HG03354 (cell line): ENCODE measurements around the gene IQGAP2.
"Not testable (repeated sequence)": the region's sequence is repeated elsewhere in the genome, so short reads cannot be mapped to it uniquely, and the experiment has no call there.

Source experiments
- ATAC-seq: cut with Tn5 transposase; IDR thresholded peaks from one replicate; pipeline ENCODE4 v1.9.1; 2021; ENCODE audit warnings: mild to moderate bottlenecking; ENCODE audit not compliant: unreplicated experiment, poor library complexity, severe bottlenecking

The IQGAP2 gene

DNA sequence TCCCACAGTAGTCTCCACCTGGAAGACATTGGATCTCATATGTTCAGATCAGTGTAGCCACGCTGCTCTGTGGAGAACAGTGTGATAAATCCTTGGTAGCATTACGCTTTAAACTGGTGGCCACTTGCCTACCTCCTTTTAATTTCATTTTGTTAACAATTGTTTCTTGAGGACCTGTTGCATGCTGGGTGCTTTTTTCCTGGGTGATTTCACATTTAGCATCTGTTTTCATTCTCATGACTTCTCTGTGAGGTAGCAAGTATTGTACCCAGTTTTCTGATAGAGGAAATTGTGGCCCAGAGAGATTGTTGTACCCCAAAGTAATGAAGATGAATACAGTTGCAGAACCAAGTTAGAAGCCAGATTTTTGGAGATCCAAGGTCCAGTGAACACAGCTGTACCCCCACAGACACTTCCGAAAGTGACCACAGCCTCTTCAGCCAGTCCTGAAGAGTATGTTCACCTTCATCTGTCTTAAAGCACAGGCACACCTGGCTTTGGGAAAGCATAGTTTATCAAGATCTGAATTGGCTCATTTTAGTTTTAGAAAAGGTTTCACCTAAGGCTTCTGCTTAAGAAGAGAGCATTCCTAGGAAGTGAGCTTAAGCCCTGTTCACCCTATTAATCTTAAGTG lies 144.9 kb downstream of the IQGAP2 start:
- ATAC-seq: peak; percentile 17

DNA sequence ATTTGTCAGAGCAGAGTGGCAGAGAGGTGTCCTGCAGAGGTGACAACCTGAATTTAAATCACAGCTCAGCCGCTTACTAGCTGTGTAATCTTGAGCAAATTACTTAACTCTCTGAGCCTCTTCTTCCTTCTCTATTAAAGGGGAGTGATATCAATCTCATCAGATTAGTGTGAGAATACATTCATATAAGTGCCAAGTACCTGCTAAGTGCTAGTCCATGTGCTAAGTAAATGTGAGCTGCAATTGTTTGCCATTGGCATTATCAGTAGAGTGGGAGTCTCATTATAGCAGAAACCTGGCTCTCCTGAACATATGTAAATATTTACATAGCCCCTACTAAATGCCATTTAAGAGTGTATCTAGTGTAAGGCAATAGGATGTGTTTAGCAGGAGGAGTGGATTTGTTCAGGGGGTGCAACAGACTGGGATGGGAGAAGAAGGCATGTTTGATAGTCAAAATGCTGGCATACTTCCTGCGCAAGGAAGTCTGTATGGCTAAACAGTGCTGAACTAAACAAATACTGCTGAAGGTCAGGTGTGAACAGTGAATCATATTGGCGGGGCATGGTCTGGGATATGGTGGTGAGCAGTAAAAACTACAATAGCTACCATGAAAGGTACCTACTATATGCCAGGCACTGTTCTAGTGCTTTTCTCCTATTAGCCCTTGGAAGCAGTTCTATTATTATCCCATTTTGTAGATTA lies 145.6 kb downstream of the IQGAP2 start:
- ATAC-seq: no peak

GRCh38 chr5:76550881-76551280 lies 147.8 kb downstream of the IQGAP2 start:
- not testable (repeated sequence) for ATAC-seq

DNA sequence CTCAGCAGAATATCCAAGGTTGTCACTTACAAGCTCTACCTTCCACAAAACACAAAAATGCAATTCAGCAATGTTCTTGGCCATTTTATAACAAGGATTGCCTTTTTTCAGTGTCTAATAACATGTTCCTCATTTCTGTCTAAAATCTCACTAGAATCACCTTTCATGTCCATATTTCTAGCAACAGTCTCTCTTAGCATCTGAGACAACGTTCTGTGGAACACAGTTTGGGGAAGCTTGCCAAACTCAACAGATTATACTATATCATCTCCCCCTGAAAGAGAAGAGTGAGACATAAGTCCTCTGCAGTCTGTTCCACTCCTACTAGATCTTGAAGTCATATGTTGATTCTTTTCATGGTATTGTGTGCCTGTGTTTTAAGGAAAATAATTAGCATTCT lies 149.5 kb downstream of the IQGAP2 start:
- ATAC-seq: no peak

DNA sequence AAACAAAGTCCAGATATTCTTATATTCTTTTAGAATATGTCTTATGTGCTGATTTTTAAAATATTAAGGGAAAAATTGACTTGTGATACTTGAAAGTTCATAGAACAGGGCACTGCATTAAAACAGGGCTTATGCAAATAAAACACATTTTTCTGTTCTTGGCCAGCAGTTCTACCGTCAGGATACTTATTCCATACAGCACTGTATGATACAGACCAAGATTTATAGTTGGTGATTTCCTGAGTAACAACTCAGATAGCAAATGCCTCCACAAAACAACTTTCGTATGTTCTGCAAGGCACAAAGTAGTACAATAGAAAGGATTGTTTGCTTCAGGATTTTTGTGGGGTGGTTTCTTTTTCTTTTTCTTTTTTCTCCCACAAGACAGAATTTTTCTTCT lies 150.2 kb downstream of the IQGAP2 start:
- no peak for ATAC-seq

GRCh38 chr5:76555114-76555513 lies 152.0 kb downstream of the IQGAP2 start:
- no peak for ATAC-seq

- no peak for ATAC-seq
Observed at GRCh38 chr5:76555717-76556116, 152.6 kb downstream of the IQGAP2 start.

- peak; percentile 98 for ATAC-seq
Observed at GRCh38 chr5:76556511-76557221, 153.6 kb downstream of the IQGAP2 start.

DNA sequence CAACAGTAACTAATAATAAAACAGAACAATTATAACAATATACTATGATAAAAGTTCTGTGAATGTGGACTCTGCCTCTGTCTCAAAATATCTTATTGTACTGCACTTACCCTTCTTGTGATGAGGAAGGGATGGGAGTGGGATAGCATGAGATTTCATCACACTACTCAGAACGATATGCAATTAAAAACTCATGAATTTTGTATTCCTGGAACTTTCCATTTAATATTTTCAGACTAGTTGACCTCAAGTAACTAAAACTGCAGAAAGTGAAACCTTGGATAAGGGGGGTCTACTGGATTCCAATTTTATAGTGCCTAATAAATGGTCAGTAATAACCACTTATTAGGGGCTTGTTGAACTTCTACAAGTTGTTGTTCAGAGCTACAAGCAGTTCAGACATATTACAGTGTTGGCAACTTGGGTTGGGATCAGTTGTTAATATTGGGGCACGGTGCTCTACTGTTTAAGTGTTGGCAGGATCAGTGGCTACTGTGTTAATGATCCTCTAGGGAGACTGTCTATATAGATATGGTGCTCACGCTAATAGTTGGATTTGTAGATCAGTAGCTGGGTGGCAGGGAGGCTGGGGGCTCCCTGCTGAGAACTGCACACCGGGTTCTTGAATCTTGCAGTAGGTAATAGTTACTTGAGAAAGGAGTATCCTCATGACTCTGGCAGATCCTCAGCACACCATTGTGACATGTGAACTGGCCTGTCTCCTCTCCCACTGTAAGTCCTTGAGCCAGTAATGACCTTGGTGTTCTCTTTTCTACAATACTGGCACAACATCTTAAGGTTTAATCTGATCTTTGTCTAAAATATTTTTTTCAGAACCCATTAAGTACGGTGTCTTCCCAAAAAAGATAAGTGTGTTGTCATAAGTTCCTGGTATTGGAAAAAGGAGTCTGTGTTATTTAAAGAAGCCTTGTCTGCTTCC lies 158.1 kb downstream of the IQGAP2 start:
- ATAC-seq: no peak

DNA sequence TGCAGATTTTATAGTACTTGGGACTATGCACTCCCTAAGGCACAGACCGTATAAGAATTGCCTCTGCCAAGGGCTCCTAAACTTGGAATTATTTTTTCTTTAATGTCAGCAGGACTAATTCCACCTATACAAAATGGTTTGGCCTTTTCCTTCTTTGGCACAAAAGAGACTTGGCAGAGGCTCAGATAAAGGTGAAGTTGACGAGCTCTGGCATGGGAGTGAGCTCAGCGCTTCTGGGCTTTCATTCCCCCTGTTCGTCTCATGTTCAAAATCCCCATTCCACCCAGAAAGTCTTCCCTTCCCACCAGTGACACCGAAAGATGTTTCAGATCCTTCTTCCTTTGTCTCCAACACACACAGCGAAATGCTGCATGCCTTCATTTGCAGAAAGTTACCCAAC lies 158.9 kb downstream of the IQGAP2 start:
- no peak for ATAC-seq

DNA sequence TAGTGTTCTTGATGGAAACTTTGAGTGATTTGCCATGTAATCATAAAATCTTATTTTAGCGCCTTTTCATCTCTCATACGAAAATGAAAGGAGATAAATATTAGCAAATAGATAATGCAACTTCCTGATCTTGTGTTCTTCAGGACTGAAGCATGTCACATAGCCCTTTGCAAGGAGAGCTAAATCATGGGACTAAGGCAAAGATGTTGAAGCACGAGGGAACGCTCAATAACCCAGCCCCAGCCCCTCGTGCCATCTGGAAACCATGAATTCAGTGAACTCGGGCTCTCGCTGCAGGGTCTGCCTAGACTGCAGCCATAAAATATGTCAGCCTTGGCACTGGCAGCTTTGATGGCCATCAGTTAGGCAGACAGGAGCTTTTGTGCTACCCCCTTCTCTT lies 161.9 kb downstream of the IQGAP2 start:
- ATAC-seq: no peak

GRCh38 chr5:76570153-76570552 lies 167.1 kb downstream of the IQGAP2 start:
- ATAC-seq: no peak

DNA sequence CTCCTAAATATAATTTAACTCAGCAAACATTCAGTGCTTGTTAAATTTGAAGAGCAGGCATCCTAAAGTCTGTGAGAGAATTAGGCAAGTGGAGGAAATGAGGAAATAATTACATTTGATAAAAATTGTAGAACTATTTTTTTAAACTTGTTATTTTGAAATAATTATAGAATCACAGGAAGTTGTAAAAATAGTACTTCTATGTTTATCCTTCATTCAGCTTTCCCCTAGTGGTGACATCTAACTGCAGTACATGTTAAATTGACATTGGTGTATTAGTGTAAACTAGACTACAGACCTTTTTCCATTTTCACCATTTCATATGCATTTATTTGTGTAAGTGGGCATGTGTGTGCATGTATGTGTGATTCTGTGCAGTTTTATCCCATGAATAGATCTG lies 168.5 kb downstream of the IQGAP2 start:
- no peak for ATAC-seq

GRCh38 chr5:76576450-76576849 lies 173.4 kb downstream of the IQGAP2 start:
- ATAC-seq: no peak

- no peak for ATAC-seq
Observed at GRCh38 chr5:76576996-76577395, 173.9 kb downstream of the IQGAP2 start.

DNA sequence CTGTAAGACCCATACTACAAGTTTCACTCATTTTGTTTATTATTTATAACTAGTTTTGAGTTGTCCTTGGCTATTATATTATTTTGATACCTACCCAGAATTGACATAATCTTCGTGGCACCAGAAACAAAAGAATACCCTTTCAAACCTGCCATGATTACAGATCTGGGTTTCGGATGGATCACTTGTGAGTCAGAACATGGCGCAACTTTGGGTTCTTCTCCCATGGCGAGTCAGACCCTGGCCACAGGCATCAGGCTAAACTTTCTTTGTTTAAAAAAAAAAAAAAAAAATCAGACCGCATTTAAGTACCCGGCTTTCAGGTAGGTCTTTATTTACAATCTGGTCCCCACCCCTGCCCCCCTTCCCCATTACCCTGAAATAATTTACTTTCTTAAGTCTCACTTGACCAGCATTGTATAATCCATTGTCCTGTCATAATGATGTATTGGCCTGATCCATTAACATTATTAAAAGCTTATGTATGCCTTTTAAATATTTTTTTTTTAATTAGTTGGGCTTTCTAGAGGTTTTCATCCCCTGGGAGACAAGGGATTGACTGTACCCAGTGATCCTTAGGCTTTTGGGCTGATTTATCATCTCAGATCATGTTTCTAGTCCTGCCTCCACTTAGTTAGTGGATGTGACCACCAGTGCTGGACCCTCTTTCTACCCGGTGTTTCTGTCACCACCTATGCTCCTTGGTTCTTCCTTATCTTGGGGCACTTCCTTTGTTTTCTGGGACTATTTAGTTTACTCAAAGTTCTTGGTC lies 176.3 kb downstream of the IQGAP2 start:
- ATAC-seq: no peak

DNA sequence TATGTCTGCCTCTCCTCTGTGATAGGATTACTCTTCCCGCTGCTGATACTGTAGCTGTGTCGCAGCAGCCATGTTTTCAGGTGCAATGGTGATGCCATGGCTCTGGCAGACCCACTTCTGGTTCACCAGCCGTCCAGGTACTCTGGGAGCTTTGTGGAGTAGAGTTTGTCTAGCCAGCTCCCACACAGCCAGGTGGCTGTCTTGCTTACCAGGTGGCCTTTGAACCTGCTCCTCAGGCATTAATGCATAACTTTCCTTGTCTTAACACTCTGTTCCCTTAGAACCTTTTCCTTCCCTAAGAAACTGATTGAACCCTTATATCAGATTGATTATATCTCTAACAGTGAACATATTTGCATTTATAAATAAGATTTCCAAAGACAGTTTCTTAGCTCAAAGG lies 177.9 kb downstream of the IQGAP2 start:
- no peak for ATAC-seq

DNA sequence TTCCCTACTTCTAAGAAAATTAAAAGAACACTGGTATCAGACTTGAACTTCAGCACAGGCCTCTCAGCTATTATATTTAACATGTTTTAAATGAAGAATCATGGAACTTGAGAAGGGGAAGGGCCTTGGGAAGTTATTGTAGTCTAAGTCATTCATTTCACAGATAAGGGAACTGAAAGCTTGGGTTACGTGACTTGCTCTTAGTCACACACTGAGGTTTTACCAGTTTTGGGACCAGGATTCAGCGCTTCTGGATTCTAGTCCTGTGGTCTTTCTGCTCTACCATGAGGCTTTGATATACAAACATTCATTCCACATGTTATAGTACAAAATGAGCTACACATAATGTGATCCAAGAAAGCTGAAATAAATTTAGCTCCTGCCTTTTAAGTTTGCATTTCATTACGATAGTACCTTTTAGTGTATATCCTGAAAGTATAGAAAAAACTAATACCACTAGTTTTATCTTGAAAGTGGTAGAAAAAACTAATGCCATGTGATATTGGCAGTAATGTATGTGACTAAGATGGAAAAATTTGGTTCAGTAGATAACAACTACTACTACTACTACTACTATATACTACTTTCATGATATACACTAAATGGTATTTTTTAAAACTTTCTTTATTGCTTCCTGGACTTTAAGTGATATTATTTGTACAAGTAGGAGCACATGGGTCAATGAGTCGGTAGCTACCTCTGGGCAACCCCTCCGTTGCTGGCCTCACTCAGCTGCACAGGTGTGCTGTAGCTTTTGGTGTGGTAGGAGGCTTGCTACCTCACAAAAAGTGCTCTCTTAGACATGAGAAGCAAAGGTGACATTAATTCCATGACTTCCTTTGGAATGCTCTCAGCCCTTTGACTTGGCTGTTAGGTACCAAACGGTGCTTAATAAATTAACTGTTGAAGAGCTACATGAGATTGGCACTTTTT lies 179.4 kb downstream of the IQGAP2 start:
- peak; percentile 93 for ATAC-seq
